HCT116 (cell line): ENCODE measurements around the gene ACTL7B. TPM values are rescaled to one million over a fixed set of nuclear protein-coding genes. Genes with fewer than 3 reads are reported as not detected.

Experiments
- ATAC-seq: fragments of 200-7000 bp; cut with Tn5 transposase; 2 replicates; pipeline ENCODE4 v1.9.1; 2020; ENCODE audit warnings: mild to moderate bottlenecking, moderate library complexity
- BruUV-seq: library from RNA; stranded (reverse); fragments of 400-500 nt; replicated peaks from 2 replicates; lab custom pipeline; 2021; lab: Mats Ljungman, UMichigan
- CTCF ChIA-PET: fragments of 300-600 bp; sonication (Branson Sonifier 250); formaldehyde crosslinking; loops from one replicate; lab custom pipeline; 2021; ENCODE audit warnings: antibody characterized with exemption; lab: Charles Lee
- POLR2A ChIA-PET: fragments of 300-600, 350-600 bp; sonication (Branson Sonifier 250); formaldehyde crosslinking; loops from one replicate; lab custom pipeline; 2021; ENCODE audit warnings: antibody characterized with exemption; lab: Charles Lee
- RAD21 ChIA-PET, 2 experiments: fragments of 300-600 bp; sonication (Branson Sonifier 250); formaldehyde crosslinking; loops; one replicate each; lab custom pipeline; 2023; ENCODE audit warnings: low total read pairs in 2 of 2; ENCODE audit not compliant: uncharacterized antibody in 2 of 2, unreplicated experiment in 2 of 2, low non-redundant PET in 1 of 2; lab: Charles Lee
- DNase-seq: peaks from one replicate; pipeline ENCODE4 v3.0.0-alpha.2; 2010; ENCODE audit warnings: low read depth, low spot score
- H2AFZ ChIP-seq: fragments of 200-600 bp; shearing (Covaris generic), sonication (generic); 2 replicates; pipeline ENCODE4 v1.6.1; 2017; ENCODE audit warnings: low read depth, mixed run types, mixed read lengths, antibody characterized with exemption, low read length; ENCODE audit not compliant: poor library complexity, severe bottlenecking
- H3K27ac ChIP-seq: 2 replicates; pipeline ENCODE4 v1.5.1; 2012; ENCODE audit warnings: low read depth, low read length
- H3K27me3 ChIP-seq: fragments of 200-600 bp; sonication (generic); 2 replicates; pipeline ENCODE4 v1.6.1; 2016; ENCODE audit warnings: mixed run types, low read length, mixed read lengths; ENCODE audit not compliant: insufficient read depth
- H3K36me3 ChIP-seq, 2 experiments: fragments of 200-500 bp in 1 of 2; fragments of 200-600 bp in 1 of 2; sonication (Bioruptor generic) in 1 of 2; sonication (generic) in 1 of 2; 2 replicates each; pipeline versions ENCODE4 v1.5.1 to v1.6.1; 2014 to 2016; ENCODE audit warnings: low read length in 2 of 2, inconsistent platforms in 1 of 2, mixed read lengths in 1 of 2, mixed run types in 1 of 2; ENCODE audit not compliant: insufficient read depth in 2 of 2, control insufficient read depth in 1 of 2
- H3K4me1 ChIP-seq, 2 experiments: fragments of 200-600 bp in 1 of 2; sonication (generic) in 1 of 2; 2 replicates each; pipeline versions ENCODE4 v1.5.1 to v1.6.1; 2012 to 2017; ENCODE audit warnings: low read length in 2 of 2, inconsistent platforms in 1 of 2, mild to moderate bottlenecking in 1 of 2, mixed read lengths in 1 of 2, mixed run types in 1 of 2, moderate library complexity in 1 of 2; ENCODE audit not compliant: insufficient read depth in 2 of 2, control insufficient read depth in 1 of 2
- H3K4me2 ChIP-seq: fragments of 200-600 bp; sonication (generic); 2 replicates; pipeline ENCODE4 v1.6.1; 2017; ENCODE audit warnings: mixed run types, low read length, mixed read lengths
- H3K4me3 ChIP-seq, 2 experiments: fragments of 200-600 bp in 1 of 2; sonication (generic) in 1 of 2; replicated peaks in 1 of 2; 2 replicates each; pipeline ENCODE4 v1.5.1; 2011 to 2016; ENCODE audit warnings: low read length in 2 of 2, control low read depth in 1 of 2, low read depth in 1 of 2, mild to moderate bottlenecking in 1 of 2, mixed read lengths in 1 of 2, mixed run types in 1 of 2
- H3K79me2 ChIP-seq: fragments of 200-600 bp; sonication (generic); 2 replicates; pipeline ENCODE4 v1.6.1; 2017; ENCODE audit warnings: mild to moderate bottlenecking, mixed run types, low read length, moderate library complexity, mixed read lengths; ENCODE audit not compliant: insufficient read depth
- H3K9ac ChIP-seq: fragments of 200-600 bp; sonication (generic); 2 replicates; pipeline ENCODE4 v1.6.1; 2016; ENCODE audit warnings: low read length, mixed read lengths
- H3K9me2 ChIP-seq: fragments of 200-600 bp; sonication (generic), shearing (Covaris generic); 2 replicates; pipeline ENCODE4 v1.6.1; 2017; ENCODE audit warnings: mixed run types, mild to moderate bottlenecking, moderate library complexity; ENCODE audit not compliant: insufficient read depth
- H3K9me3 ChIP-seq, 2 experiments: fragments of 200-500 bp in 1 of 2; fragments of 200-600 bp in 1 of 2; sonication (Bioruptor generic) in 1 of 2; sonication (generic) in 1 of 2; 2 replicates each; pipeline ENCODE4 v1.6.1; 2014 to 2017; ENCODE audit warnings: low read length in 2 of 2, mixed read lengths in 2 of 2, inconsistent platforms in 1 of 2, low read depth in 1 of 2, mild to moderate bottlenecking in 1 of 2, mixed run types in 1 of 2, moderate library complexity in 1 of 2; ENCODE audit not compliant: control insufficient read depth in 1 of 2, insufficient read depth in 1 of 2
- H4K20me1 ChIP-seq: fragments of 200-600 bp; sonication (generic), shearing (Covaris generic); 2 replicates; pipeline ENCODE4 v1.6.1; 2017; ENCODE audit warnings: mixed run types, mild to moderate bottlenecking, moderate library complexity; ENCODE audit not compliant: insufficient read depth
- CBX3 ChIP-seq: IDR thresholded peaks from 2 replicates; pipeline ENCODE4 v1.6.1; 2012; ENCODE audit warnings: low read depth
- CEBPB ChIP-seq: IDR thresholded peaks from 2 replicates; pipeline ENCODE4 v1.6.1; 2012; ENCODE audit warnings: low read depth
- CTCF ChIP-seq, 3 experiments: fragments of 200-600 bp in 1 of 3; sonication (generic) in 1 of 3; IDR thresholded peaks in 2 of 3; conservative IDR thresholded peaks in 1 of 3; 2 replicates each; pipeline ENCODE4 v1.5.1; 2012 to 2017; ENCODE audit warnings: low read depth in 2 of 3, low read length in 2 of 3, antibody characterized with exemption in 1 of 3, borderline replicate concordance in 1 of 3, control low read depth in 1 of 3, mild to moderate bottlenecking in 1 of 3, mixed read lengths in 1 of 3, mixed run types in 1 of 3, moderate library complexity in 1 of 3; ENCODE audit not compliant: insufficient read depth in 1 of 3
- ELF1 ChIP-seq: IDR thresholded peaks from 2 replicates; pipeline ENCODE4 v1.6.1; 2012; ENCODE audit warnings: low read depth, borderline replicate concordance
- EZH2 ChIP-seq: fragments of 200-600 bp; sonication (generic); IDR thresholded peaks from 2 replicates; pipeline ENCODE4 v1.6.1; 2017; ENCODE audit warnings: antibody characterized with exemption, mixed run types
- EZH2phosphoT487 ChIP-seq: fragments of 200-600 bp; IDR thresholded peaks from 2 replicates; pipeline ENCODE4 v1.6.1; 2018; ENCODE audit warnings: antibody characterized with exemption, borderline replicate concordance
- FOSL1 ChIP-seq: IDR thresholded peaks from 2 replicates; pipeline ENCODE4 v1.6.1; 2012; ENCODE audit warnings: low read depth
- JUND ChIP-seq: IDR thresholded peaks from 2 replicates; pipeline ENCODE4 v1.6.1; 2012
- MAX ChIP-seq: IDR thresholded peaks from 2 replicates; pipeline ENCODE4 v1.6.1; 2012
- POLR2A ChIP-seq: IDR thresholded peaks from 2 replicates; pipeline ENCODE4 v1.7.0; 2011; ENCODE audit warnings: borderline replicate concordance; ENCODE audit not compliant: insufficient read depth, insufficient read length; ENCODE audit errors: extremely low read depth
- POLR2AphosphoS5 ChIP-seq: IDR thresholded peaks from 2 replicates; pipeline ENCODE4 v1.6.1; 2011; ENCODE audit warnings: mild to moderate bottlenecking, low read depth, low read length, moderate library complexity
- REST ChIP-seq: IDR thresholded peaks from 2 replicates; pipeline ENCODE4 v1.6.1; 2012; ENCODE audit warnings: low read depth
- SIN3A ChIP-seq: IDR thresholded peaks from 2 replicates; pipeline ENCODE4 v1.6.1; 2012; ENCODE audit warnings: low read depth
- SP1 ChIP-seq: IDR thresholded peaks from 2 replicates; pipeline ENCODE4 v1.6.1; 2012; ENCODE audit warnings: low read depth
- SRF ChIP-seq: IDR thresholded peaks from 2 replicates; pipeline ENCODE4 v1.6.1; 2012; ENCODE audit warnings: low read depth
- TCF7L2 ChIP-seq: IDR thresholded peaks from 2 replicates; pipeline ENCODE4 v1.7.0; 2011; ENCODE audit warnings: borderline replicate concordance, inconsistent platforms; ENCODE audit not compliant: insufficient read depth, insufficient read length; ENCODE audit errors: extremely low read depth
- ZFX ChIP-seq: fragments of 450-650 bp; IDR thresholded peaks from 2 replicates; pipeline ENCODE4 v1.6.1; 2017
- ZNF274 ChIP-seq: fragments of 200-500 bp; sonication (Bioruptor generic); IDR thresholded peaks from 2 replicates; pipeline ENCODE4 v1.6.1; 2014; ENCODE audit warnings: mild to moderate bottlenecking, low read depth, low read length, inconsistent platforms
- intact Hi-C: fragments of 100-400 bp; cut with micrococcal nuclease; formaldehyde crosslinking; loops from 2 replicates; pipeline ENCODE4 v1.10.0; 2022
- total RNA-seq: library from RNA; stranded (reverse); gene quantifications from one replicate; pipeline ENCODE4 v1.2.1, GENCODE V29; 2021; ENCODE audit not compliant: unreplicated experiment
- TF ChIP-seq, protein P1 (sequence below): IDR thresholded peaks from 2 replicates; pipeline ENCODE4 v1.6.1; 2011; ENCODE audit warnings: mild to moderate bottlenecking, low read length, moderate library complexity; ENCODE audit not compliant: insufficient replicate concordance; ENCODE audit errors: extremely low read depth
- TF ChIP-seq, protein P2 (sequence below): IDR thresholded peaks from 2 replicates; pipeline ENCODE4 v1.6.1; 2012

Gene ACTL7B
- total RNA-seq, 1 experiment from 2014 or later: not detected

DNA sequence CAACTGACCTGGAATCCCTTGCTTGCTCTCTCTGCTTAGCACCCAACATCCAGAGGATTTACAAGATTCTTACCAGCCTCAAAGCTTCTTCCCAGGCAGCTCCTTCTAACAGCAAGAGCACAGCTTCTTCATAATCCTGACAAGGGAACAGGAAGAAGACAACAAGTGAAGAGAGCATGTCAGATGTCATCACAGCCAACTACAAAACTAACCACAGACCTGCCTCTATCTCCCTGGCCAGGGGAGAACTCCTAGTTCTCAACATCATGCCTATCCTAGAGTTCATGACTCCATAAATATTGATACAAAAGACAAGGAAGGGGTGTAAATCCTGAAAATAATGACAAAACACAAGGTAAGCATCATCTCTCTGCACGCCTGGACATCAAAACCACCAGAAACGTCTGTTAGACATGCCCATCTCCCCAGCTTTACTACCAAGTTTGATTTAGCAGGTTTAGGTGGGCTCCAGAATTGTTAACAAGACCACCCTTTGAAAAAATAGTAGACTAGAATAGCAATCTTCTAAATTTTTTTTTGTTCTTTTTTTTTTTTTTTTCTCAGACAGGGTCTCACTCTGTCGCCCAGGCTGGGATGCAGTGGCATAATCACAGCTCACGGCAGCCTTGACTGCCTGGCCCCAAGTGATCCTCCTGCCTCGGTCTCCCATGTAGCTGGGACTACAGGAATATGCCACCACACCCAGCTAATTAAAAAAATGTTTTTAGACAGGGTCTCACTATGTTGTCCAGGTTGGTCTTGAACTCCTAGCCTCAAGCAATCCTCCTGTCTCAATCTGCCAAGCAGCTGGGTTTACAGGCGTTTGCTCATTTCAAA, 26.5 kb upstream of the ACTL7B start:
- intact Hi-C loops: no loop called here
- Histone ChIP-seq H3K4me2 (no peak overlapping the region), H3K79me2 (no peaks in the 10 kb centered on the region)

More for the DNA sequence above, 26.5 kb upstream of the ACTL7B start:
- Histone ChIP-seq H3K9me3 (no peaks in the 10 kb centered on the region), H3K27ac (no peak overlapping the region), H3K4me1 (peaks cover 9 to 10% of the 10 kb centered on the region in 2 experiments; a peak in 3 of 4 replicates), H3K27me3 (no peaks in the 10 kb centered on the region)
- ChIA-PET POLR2A (no interaction called here), CTCF (interaction anchor here (1.5 kb wide), 1 partner anchor 72 kb away, joined by 3 read pairs; no protein-coding TSS in a partner anchor)
- no TSS peak for BruUV-seq
- TF ChIP-seq CTCF (IDR thresholded peaks at IDR 0.05 in 2 of 3, conservative IDR thresholded peaks at IDR 0.05 in 1 of 3; ENCODE audit: borderline replicate concordance in 1 of 3, insufficient read depth in 1 of 3, low read depth in 2 of 3, low read length in 2 of 3): no peak
- no peak for TF ChIP-seq FOSL1
- TF ChIP-seq, protein P1, sequence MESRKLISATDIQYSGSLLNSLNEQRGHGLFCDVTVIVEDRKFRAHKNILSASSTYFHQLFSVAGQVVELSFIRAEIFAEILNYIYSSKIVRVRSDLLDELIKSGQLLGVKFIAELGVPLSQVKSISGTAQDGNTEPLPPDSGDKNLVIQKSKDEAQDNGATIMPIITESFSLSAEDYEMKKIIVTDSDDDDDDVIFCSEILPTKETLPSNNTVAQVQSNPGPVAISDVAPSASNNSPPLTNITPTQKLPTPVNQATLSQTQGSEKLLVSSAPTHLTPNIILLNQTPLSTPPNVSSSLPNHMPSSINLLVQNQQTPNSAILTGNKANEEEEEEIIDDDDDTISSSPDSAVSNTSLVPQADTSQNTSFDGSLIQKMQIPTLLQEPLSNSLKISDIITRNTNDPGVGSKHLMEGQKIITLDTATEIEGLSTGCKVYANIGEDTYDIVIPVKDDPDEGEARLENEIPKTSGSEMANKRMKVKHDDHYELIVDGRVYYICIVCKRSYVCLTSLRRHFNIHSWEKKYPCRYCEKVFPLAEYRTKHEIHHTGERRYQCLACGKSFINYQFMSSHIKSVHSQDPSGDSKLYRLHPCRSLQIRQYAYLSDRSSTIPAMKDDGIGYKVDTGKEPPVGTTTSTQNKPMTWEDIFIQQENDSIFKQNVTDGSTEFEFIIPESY: no peak
- TF ChIP-seq ZFX: no peak
- no peak for TF ChIP-seq EZH2phosphoT487
- TF ChIP-seq JUND: no peak
- no peak for TF ChIP-seq POLR2A
- no peak for TF ChIP-seq MAX
- no peak for TF ChIP-seq ZNF274
- TF ChIP-seq, protein P2, sequence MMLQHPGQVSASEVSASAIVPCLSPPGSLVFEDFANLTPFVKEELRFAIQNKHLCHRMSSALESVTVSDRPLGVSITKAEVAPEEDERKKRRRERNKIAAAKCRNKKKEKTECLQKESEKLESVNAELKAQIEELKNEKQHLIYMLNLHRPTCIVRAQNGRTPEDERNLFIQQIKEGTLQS: no peak
- TF ChIP-seq SRF: no peak
- no peak for TF ChIP-seq CBX3
- TF ChIP-seq POLR2AphosphoS5: no peak
- TF ChIP-seq SIN3A: no peak
- TF ChIP-seq CEBPB: no peak
- no peak for TF ChIP-seq SP1
- TF ChIP-seq ELF1: no peak
- no peak for TF ChIP-seq TCF7L2
- no peak for TF ChIP-seq REST
- no peak for TF ChIP-seq EZH2
- TF ChIP-seq, all 23 proteins: peak for 0
- no peak overlapping the region for H2AFZ ChIP-seq
- ATAC-seq (no peak), DNase-seq (no peak)
- no peaks in the 10 kb centered on the region for H4K20me1 ChIP-seq
- H3K9me2 ChIP-seq: no peaks in the 10 kb centered on the region
- RAD21 ChIA-PET: no interaction called here
- peaks cover 20 to 25% of the 10 kb centered on the region in 2 experiments; a peak in 3 of 4 replicates for H3K36me3 ChIP-seq
- no peak overlapping the region for H3K4me3 ChIP-seq
- H3K9ac ChIP-seq: no peak overlapping the region
